T-helper 17 cell (primary cell): ENCODE results near the gene C9orf78. TPM values are rescaled to one million over a fixed set of nuclear protein-coding genes. Genes with fewer than 3 reads are reported as not detected.

Experiments
- ATAC-seq: fragments of 150-1000 bp; cut with Tn5 transposase; 2 replicates; pipeline ENCODE4 v1.10.0; 2021; ENCODE audit warnings: mild to moderate bottlenecking, moderate library complexity
- DNase-seq, 3 donors: peaks; one replicate each; pipeline versions ENCODE4 v3.0.0 to v3.0.0-alpha.2; 2020 to 2021
- H3K9me3 ChIP-seq: one replicate; pipeline ENCODE4 v1.7.0; 2013; ENCODE audit warnings: low read length, mild to moderate bottlenecking; ENCODE audit not compliant: control insufficient read depth, poor library complexity, severe bottlenecking
- H3K27ac Mint-ChIP-seq: one replicate; pipeline ENCODE4 v1.8.0; 2022; ENCODE audit warnings: mild to moderate bottlenecking, moderate library complexity, mixed read lengths
- H3K27me3 Mint-ChIP-seq: one replicate; pipeline ENCODE4 v1.8.0; 2022; ENCODE audit warnings: mixed read lengths
- H3K36me3 Mint-ChIP-seq: one replicate; pipeline ENCODE4 v1.8.0; 2022; ENCODE audit warnings: low read depth, mixed read lengths
- H3K4me1 Mint-ChIP-seq: one replicate; pipeline ENCODE4 v1.8.0; 2022; ENCODE audit warnings: mild to moderate bottlenecking, mixed read lengths
- H3K4me3 Mint-ChIP-seq: one replicate; pipeline ENCODE4 v1.8.0; 2022; ENCODE audit warnings: mild to moderate bottlenecking, moderate library complexity, mixed read lengths
- total RNA-seq, 4 donors: library from RNA in 2 of 4; stranded (reverse) in 2 of 4; gene quantifications; one replicate each; pipeline ENCODE4 v1.2.3 and lab custom pipeline; 2022 to 2026

Gene C9orf78
- total RNA-seq, 2 donors from 2014 or later = 96.2 to 111 TPM

GRCh38 chr9:129845373-129845772, 10.3 kb upstream of the C9orf78 start:
- Mint-ChIP-seq H3K4me3 (no peak overlapping the region), H3K4me1 (peaks cover 16% of the 10 kb centered on the region), H3K27ac (peak overlapping the region; percentile 49), H3K27me3 (no peaks in the 10 kb centered on the region), H3K36me3 (peaks cover 3% of the 10 kb centered on the region)
- DNase-seq (no peak), ATAC-seq (no peak)
- no peaks in the 10 kb centered on the region for H3K9me3 ChIP-seq

GRCh38 chr9:129841071-129841470, 6.0 kb upstream of the C9orf78 start:
- DNase-seq (no peak), ATAC-seq (no peak)
- peak overlapping the region; percentile 31 for H3K4me3 Mint-ChIP-seq
- peak overlapping the region; percentile 8 for H3K27ac Mint-ChIP-seq
- H3K9me3 ChIP-seq = no peaks in the 10 kb centered on the region
- peaks cover 2% of the 10 kb centered on the region for H3K36me3 Mint-ChIP-seq
- peaks cover 44% of the 10 kb centered on the region for H3K4me1 Mint-ChIP-seq
- H3K27me3 Mint-ChIP-seq = no peaks in the 10 kb centered on the region

GRCh38 chr9:129840034-129840433, 5.0 kb upstream of the C9orf78 start:
- Mint-ChIP-seq H3K4me3 (peak overlapping the region; percentile 85), H3K27me3 (no peaks in the 10 kb centered on the region), H3K36me3 (peaks cover 2% of the 10 kb centered on the region), H3K27ac (peak overlapping the region; percentile 96), H3K4me1 (peaks cover 42% of the 10 kb centered on the region)
- DNase-seq (no peak), ATAC-seq (no peak)
- H3K9me3 ChIP-seq = no peaks in the 10 kb centered on the region

- H3K27me3 Mint-ChIP-seq = no peaks in the 10 kb centered on the region
- H3K4me3 Mint-ChIP-seq = peak overlapping the region; percentile 85
- H3K36me3 Mint-ChIP-seq = peaks cover 2% of the 10 kb centered on the region
- H3K27ac Mint-ChIP-seq = peak overlapping the region; percentile 96
- ATAC-seq (no peak), DNase-seq (no peak)
- no peaks in the 10 kb centered on the region for H3K9me3 ChIP-seq
- H3K4me1 Mint-ChIP-seq = peaks cover 44% of the 10 kb centered on the region
Measured at GRCh38 chr9:129839324-129840023, 4.4 kb upstream of the C9orf78 start.

- no peaks in the 10 kb centered on the region for H3K9me3 ChIP-seq
- DNase-seq (no peak), ATAC-seq (no peak)
- H3K36me3 Mint-ChIP-seq = peaks cover 2% of the 10 kb centered on the region
- peak overlapping the region; percentile 96 for H3K27ac Mint-ChIP-seq
- peaks cover 49% of the 10 kb centered on the region for H3K4me1 Mint-ChIP-seq
- H3K4me3 Mint-ChIP-seq = peak overlapping the region; percentile 85
- H3K27me3 Mint-ChIP-seq = no peaks in the 10 kb centered on the region
Measured at GRCh38 chr9:129838707-129839259, 3.7 kb upstream of the C9orf78 start.

- H3K4me3 Mint-ChIP-seq = peak overlapping the region; percentile 97
- peaks cover 54% of the 10 kb centered on the region for H3K4me1 Mint-ChIP-seq
- peak; percentile 23 to 41 (median 31) for DNase-seq
- ATAC-seq = no peak
- H3K27me3 Mint-ChIP-seq = no peaks in the 10 kb centered on the region
- peaks cover 6% of the 10 kb centered on the region for H3K36me3 Mint-ChIP-seq
- H3K9me3 ChIP-seq = no peaks in the 10 kb centered on the region
- H3K27ac Mint-ChIP-seq = peak overlapping the region; percentile 96
Measured at GRCh38 chr9:129836311-129837007, 1.4 kb upstream of the C9orf78 start.

GRCh38 chr9:129835860-129836223, 767 bp upstream of the C9orf78 start:
- H3K9me3 ChIP-seq = no peaks in the 10 kb centered on the region
- ATAC-seq (no peak), DNase-seq (no peak)
- peaks cover 50% of the 10 kb centered on the region for H3K4me1 Mint-ChIP-seq
- H3K27ac Mint-ChIP-seq = peak overlapping the region; percentile 96
- peaks cover 6% of the 10 kb centered on the region for H3K36me3 Mint-ChIP-seq
- no peaks in the 10 kb centered on the region for H3K27me3 Mint-ChIP-seq
- peak overlapping the region; percentile 97 for H3K4me3 Mint-ChIP-seq

GRCh38 chr9:129834489-129835127, 467 bp downstream of the C9orf78 start:
- no peaks in the 10 kb centered on the region for H3K9me3 ChIP-seq
- Mint-ChIP-seq H3K4me3 (peak overlapping the region; percentile 97), H3K27me3 (no peaks in the 10 kb centered on the region), H3K36me3 (peaks cover 6% of the 10 kb centered on the region), H3K4me1 (peaks cover 44% of the 10 kb centered on the region), H3K27ac (peak overlapping the region; percentile 96)
- peak; percentile 24 to 29 (median 28) for DNase-seq
- ATAC-seq = peak; percentile 42

GRCh38 chr9:129832982-129833381, 2.1 kb downstream of the C9orf78 start:
- H3K9me3 ChIP-seq = no peaks in the 10 kb centered on the region
- ATAC-seq (no peak), DNase-seq (no peak)
- Mint-ChIP-seq H3K36me3 (peaks cover 6% of the 10 kb centered on the region), H3K27me3 (no peaks in the 10 kb centered on the region), H3K4me3 (peak overlapping the region; percentile 97), H3K27ac (peak overlapping the region; percentile 96), H3K4me1 (peaks cover 31% of the 10 kb centered on the region)

GRCh38 chr9:129828969-129829368, 6.1 kb downstream of the C9orf78 start:
- no peak for DNase-seq
- Mint-ChIP-seq H3K4me3 (no peak overlapping the region), H3K4me1 (peaks cover 8% of the 10 kb centered on the region), H3K36me3 (peaks cover 4% of the 10 kb centered on the region), H3K27me3 (no peaks in the 10 kb centered on the region), H3K27ac (no peak overlapping the region)
- ATAC-seq = no peak
- H3K9me3 ChIP-seq = no peaks in the 10 kb centered on the region

- Mint-ChIP-seq H3K36me3 (no peaks in the 10 kb centered on the region), H3K4me3 (no peak overlapping the region), H3K27me3 (no peaks in the 10 kb centered on the region), H3K4me1 (peaks cover 4% of the 10 kb centered on the region), H3K27ac (no peak overlapping the region)
- ATAC-seq = no peak
- no peaks in the 10 kb centered on the region for H3K9me3 ChIP-seq
- no peak for DNase-seq
Measured at GRCh38 chr9:129828051-129828450, 7.0 kb downstream of the C9orf78 start.

- no peak overlapping the region for H3K27ac Mint-ChIP-seq
Measured at GRCh38 chr9:129826759-129827158, 8.3 kb downstream of the C9orf78 start.

GRCh38 chr9:129826344-129826743, 8.7 kb downstream of the C9orf78 start:
- no peaks in the 10 kb centered on the region for H3K36me3 Mint-ChIP-seq
- H3K4me3 Mint-ChIP-seq = no peak overlapping the region
- DNase-seq (no peak), ATAC-seq (no peak)
- H3K27me3 Mint-ChIP-seq = no peaks in the 10 kb centered on the region
- peaks cover 13% of the 10 kb centered on the region for H3K4me1 Mint-ChIP-seq
- no peak overlapping the region for H3K27ac Mint-ChIP-seq
- no peaks in the 10 kb centered on the region for H3K9me3 ChIP-seq

More at GRCh38 chr9:129826759-129827158, 8.3 kb downstream of the C9orf78 start:
- ATAC-seq (no peak), DNase-seq (no peak)
- Mint-ChIP-seq H3K36me3 (no peaks in the 10 kb centered on the region), H3K4me3 (no peak overlapping the region), H3K27me3 (no peaks in the 10 kb centered on the region), H3K4me1 (peaks cover 13% of the 10 kb centered on the region)
- H3K9me3 ChIP-seq = no peaks in the 10 kb centered on the region
